ENCODE results near the gene SRL. TPM values are rescaled to one million over a fixed set of nuclear protein-coding genes. Genes with fewer than 3 reads are reported as not detected.

SRL gene
- total and polyA plus RNA-seq, 2 of the 8 experiments (the other 6 are each of a cell fraction or from before 2014, with no cell fraction given), result 0.05 TPM; not detected in 1

- Histone ChIP-seq H4K8ac (ENCODE audit: extremely low read depth, insufficient read depth, low read length) (no peak overlapping the region), H3K4me2 (ENCODE audit: insufficient read depth in 1 of 2, low read depth in 2 of 2, low read length in 2 of 2) (no peak overlapping the region), H2BK120ac (replicated peaks; ENCODE audit: low read depth, low read length) (no peak overlapping the region), H2AFZ (ENCODE audit: low read length) (no peak overlapping the region; the same call in 1 of the 2 replicates), H3K23me2 (ENCODE audit: low read depth, low read length) (peaks cover 11% of the 10 kb centered on the region; the same call in 1 of the 2 replicates), H2BK15ac (ENCODE audit: low read length) (0 out of 2 replicates have a peak overlapping the region, but pooled peaks have one; percentile 37), H2BK5ac (ENCODE audit: low read depth, low read length) (no peak overlapping the region), H3K27ac (ENCODE audit: low read depth, low read length) (no peak overlapping the region), H3K14ac (ENCODE audit: insufficient read length) (no peak overlapping the region), H3K79me1 (ENCODE audit: low read depth, low read length) (no peaks in the 10 kb centered on the region; the same call in 1 of the 2 replicates), H2BK12ac (ENCODE audit: low read depth, low read length) (no peak overlapping the region), H4K91ac (replicated peaks; ENCODE audit: insufficient read length, low read length) (no peak overlapping the region), H3K9ac (replicated peaks in 1 of 4; ENCODE audit: extremely low read depth in 1 of 4, low read depth in 3 of 4, low read length in 3 of 4) (no peak overlapping the region), H4K20me1 (replicated peaks in 1 of 2; ENCODE audit: control insufficient read depth in 1 of 2, insufficient read depth in 2 of 2, low read length in 2 of 2) (peaks cover 0 to 7% of the 10 kb centered on the region in 2 experiments), H3K23ac (ENCODE audit: insufficient read length) (no peak overlapping the region), H3K27me3 (replicated peaks in 1 of 4; ENCODE audit: control insufficient read depth in 3 of 4, extremely low read depth in 1 of 4, insufficient read depth in 3 of 4, low read length in 3 of 4) (no peaks in the 10 kb centered on the region), H2AK5ac (ENCODE audit: low read depth, low read length) (no peak overlapping the region), H3K4me3 (ENCODE audit: extremely low read depth in 1 of 4, insufficient read depth in 2 of 4, low read depth in 3 of 4, low read length in 4 of 4) (no peak overlapping the region), H3K4ac (replicated peaks; ENCODE audit: insufficient read length, low read depth, low read length) (no peak overlapping the region), H3K56ac (replicated peaks; ENCODE audit: insufficient read length, low read depth, low read length) (no peak overlapping the region), H3K18ac (ENCODE audit: extremely low read depth, low read length) (no peak overlapping the region), H4K5ac (ENCODE audit: insufficient read length, low read depth, low read length) (no peak overlapping the region), H3K79me2 (ENCODE audit: control insufficient read depth in 1 of 2, insufficient read depth in 2 of 2, low read length in 2 of 2) (no peaks in the 10 kb centered on the region), H3K4me1 (replicated peaks in 1 of 4; ENCODE audit: control insufficient read depth in 3 of 4, insufficient read depth in 4 of 4, low read length in 3 of 4) (no peaks in the 10 kb centered on the region), H2BK20ac (ENCODE audit: low read length) (no peak overlapping the region), H3K36me3 (ENCODE audit: control insufficient read depth in 2 of 4, insufficient read depth in 4 of 4, low read length in 3 of 4) (no peaks in the 10 kb centered on the region), H3K9me3 (ENCODE audit: insufficient read depth in 2 of 2, low read depth in 1 of 2, low read length in 1 of 2) (peaks cover 0 to 3% of the 10 kb centered on the region in 2 experiments; a peak in 1 of 4 replicates)
- FAIRE-seq, result no peak
- no peak for DNase-seq (ENCODE audit: low read depth in 1 of 2, low spot score in 2 of 2)
- 83% methylated on average over 10 of the region's 10 CpGs; no CpG with 5 or more reads in 1 of the 2 experiments for WGBS, 2 experiments (ENCODE audit: extremely low coverage in 1 of 2, insufficient coverage in 1 of 2, insufficient read length in 1 of 2, insufficient replicate concordance in 2 of 2, low coverage in 1 of 2, low lambda C conversion rate in 2 of 2, missing lambda C conversion rate in 1 of 2)
- ChIA-PET CTCF (ENCODE audit: partially characterized antibody) (interaction anchor here (0.6 to 1.6 kb wide), 4 partner anchors 14 to 171 kb away, joined by 3 to 5 read pairs (median 4); no protein-coding TSS in a partner anchor), POLR2A (ENCODE audit: partially characterized antibody) (interaction anchor here (0.7 to 0.9 kb wide), 3 partner anchors 16 to 48 kb away, joined by 3 read pairs; no protein-coding TSS in a partner anchor)
- TF ChIP-seq SP4 (IDR thresholded peaks at IDR 0.05; ENCODE audit: low read length) (no peak), RBBP5 (IDR thresholded peaks at IDR 0.05; ENCODE audit: borderline replicate concordance, low read depth, low read length) (no peak), NANOG (IDR thresholded peaks at IDR 0.05; ENCODE audit: insufficient read depth, low read depth, low read length, poor library complexity, severe bottlenecking) (no peak), SIRT6 (IDR thresholded peaks at IDR 0.05; ENCODE audit: low read length) (no peak), CHD2 (IDR thresholded peaks at IDR 0.05; ENCODE audit: low read length) (no peak), E2F6 (IDR thresholded peaks at IDR 0.05) (no peak), CTCF (IDR thresholded peaks at IDR 0.05; ENCODE audit: control extremely low read depth in 1 of 3, insufficient read depth in 1 of 3, low read depth in 1 of 3, low read length in 3 of 3) (no peak), KDM5A (IDR thresholded peaks at IDR 0.05; ENCODE audit: low read length) (no peak)
These were observed 10.5 kb downstream of the SRL start for GRCh38 chr16:4231367-4231766.

Data from H1 (cell line).